GM21515 (cell line): ENCODE data around the gene PDPK1.
"Not testable (repeated sequence)": the region's sequence is repeated elsewhere in the genome, so short reads cannot be mapped to it uniquely, and the experiment has no call there.

Experiments
- ATAC-seq: cut with Tn5 transposase; IDR thresholded peaks from one replicate; pipeline ENCODE4 v1.9.1; 2021; ENCODE audit not compliant: unreplicated experiment

Gene PDPK1

DNA sequence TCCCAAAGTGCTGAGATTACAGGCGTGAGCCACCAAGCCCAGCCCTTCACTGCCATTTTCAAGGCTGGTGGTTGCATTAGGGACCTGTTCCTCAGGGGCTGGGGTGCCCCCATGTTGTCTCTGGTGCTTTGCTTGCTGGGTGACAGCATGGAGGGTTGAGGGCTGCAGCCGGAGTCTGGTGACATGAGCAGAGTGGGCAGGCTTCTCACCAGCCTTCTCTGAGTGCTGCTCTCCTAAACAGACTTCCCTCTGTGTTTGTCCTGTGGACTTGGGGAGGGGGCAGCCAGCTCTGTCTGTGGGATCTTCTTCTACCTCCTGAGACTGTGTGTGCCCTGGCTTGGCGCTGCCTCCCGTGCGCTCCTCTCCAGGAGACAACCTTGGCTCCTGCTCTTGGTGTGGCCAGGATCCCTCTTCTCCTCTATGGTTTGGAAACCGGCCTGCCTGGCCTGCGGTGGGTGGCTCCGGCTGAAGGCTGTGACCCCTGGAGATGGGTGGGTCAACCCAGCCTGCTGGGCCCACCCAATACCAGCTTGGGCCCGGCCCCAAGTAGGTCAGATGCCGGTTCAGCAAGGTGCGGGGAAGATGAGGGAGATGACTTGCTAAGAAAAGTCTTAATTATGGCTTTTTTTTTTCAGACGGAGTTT is 72.1 kb downstream of the PDPK1 start:
- ATAC-seq, result no peak

DNA sequence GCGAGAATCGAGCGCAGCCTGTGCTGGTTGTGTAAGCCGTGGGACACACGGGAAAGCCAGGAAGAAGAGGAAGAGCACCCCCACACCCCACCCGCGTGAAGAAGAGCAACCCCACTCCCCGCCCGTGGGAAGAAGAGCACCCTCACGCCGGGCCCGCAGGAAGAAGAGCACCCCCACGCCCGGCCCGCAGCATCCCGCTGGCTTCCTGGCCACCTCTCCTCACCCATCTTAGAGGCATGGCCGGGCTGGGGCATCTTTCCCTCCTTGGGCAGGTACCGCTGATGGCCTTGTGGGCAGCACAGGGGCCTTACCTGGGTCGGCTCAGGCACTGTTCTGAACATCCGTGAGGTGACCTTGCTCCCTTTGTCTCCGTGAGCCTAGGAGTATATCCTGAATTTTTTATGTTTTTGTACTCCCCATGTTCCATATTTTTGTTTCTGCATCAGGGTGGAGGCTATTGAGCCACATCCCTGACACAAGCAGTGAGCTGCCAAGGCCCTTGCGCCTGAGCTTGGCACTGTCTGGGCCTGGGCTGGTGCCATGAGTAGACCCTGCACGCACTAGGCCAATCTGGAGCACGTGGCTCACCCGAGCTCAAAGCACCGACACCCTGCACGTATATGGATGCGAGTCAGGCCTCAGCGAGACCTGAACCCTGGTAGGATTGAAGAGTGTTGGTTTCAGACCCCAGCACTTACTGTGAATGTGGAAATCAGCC is 73.1 kb downstream of the PDPK1 start:
- ATAC-seq, result no peak

DNA sequence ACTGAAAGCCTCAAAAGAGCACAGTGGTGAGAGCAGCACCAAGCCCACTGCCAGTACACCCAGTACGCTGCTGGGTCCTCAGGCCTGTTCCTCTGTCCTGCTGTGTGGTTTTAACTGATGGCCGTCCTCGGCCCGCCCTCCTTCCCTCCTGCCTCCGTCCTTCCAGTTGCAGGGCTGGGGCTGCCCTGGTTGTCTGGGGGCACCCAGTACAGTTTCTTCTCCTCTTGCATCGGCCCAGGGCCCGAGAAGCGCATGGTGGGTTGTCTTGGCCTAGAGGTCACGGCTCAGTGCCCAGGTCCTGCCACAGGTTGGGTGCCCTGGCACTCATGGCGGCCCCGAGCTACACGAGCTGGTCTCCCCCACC is 73.7 kb downstream of the PDPK1 start:
- no peak for ATAC-seq

DNA sequence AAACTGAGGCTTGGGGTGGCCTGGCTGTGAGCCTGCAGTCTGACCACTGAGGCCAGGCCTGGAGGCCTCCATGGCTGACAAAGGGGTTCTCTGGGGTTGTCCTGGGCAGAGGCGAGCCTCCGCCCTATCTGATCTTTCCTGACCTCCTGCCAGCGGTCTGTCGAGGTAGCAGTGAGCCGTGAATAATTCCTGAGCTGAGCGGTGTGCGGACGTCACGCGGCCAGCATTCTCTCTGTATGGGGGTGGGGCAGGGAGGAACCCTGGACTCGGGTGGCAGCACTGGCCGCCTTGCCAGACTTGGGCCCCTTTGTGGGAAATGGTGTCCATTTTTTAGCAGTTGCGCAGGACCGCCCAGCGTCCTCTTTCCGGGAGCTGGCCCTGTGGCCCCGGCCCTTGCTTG is 74.1 kb downstream of the PDPK1 start:
- ATAC-seq, result not testable (repeated sequence)

DNA sequence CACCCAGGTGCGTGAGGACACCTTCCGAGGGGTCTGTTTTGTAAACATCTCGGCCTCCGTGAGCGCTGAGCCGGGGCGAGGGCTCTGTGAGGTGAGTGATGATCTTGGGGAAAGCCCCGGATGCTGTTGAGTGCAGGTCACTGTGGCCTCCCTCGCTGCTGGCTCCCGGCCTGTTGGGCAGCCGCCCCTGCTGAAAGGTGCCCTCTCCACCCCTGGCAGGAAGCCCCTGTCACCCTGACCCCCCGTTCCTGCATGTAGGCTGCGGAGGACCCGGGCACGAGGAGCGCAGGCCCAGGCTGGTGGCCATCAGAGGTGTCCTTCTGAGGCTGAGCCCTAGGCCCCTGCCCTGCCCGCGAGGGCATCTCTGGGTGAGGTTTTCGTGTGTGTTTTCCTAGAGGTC is 75.4 kb downstream of the PDPK1 start:
- not testable (repeated sequence) for ATAC-seq

DNA sequence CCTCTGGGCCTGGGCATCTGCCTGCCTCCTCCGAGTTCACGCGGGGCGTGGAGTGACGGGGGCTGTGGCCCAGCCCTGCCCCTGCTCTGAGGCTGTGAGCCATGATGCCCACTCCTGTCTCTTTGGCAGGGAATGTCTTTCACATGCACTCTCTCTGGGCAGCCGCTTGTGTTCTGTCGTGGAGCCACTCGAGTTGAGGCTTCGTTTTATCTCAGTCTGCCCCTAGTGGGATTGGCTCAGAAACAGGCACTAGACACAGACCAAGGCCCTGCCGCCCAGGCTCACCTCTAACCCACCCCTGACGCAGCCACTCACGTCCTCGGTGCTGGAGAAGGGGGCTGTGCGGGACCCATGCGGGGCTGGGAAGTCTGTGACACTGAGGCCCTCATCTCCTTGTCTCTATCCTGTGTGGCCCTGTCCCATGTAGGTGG is 77.0 kb downstream of the PDPK1 start:
- no peak for ATAC-seq

- ATAC-seq, result not testable (repeated sequence)
Measured at GRCh38 chr16:2618964-2619363, 81.1 kb downstream of the PDPK1 start.

- not testable (repeated sequence) for ATAC-seq
Measured at GRCh38 chr16:2619628-2620027, 81.8 kb downstream of the PDPK1 start.

DNA sequence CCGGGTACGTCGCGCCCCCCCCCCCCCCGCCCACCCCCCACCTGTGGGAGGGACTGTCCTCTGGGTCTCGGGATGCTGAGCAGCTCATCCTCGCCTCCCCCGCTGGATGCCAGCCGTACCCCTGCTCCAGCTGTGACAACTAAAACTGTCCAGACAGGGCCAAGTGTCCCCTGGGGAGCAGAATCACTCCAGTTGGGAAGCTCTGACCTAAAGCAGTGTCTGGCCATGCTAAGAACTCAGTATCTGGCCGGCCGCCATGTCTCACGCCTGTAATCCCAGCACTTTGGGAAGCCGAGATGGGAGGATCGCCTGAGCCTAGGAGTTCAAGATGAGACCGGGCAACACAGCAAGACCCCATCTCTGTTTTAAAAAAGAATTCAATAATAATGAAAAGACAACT is 83.0 kb downstream of the PDPK1 start:
- ATAC-seq, result not testable (repeated sequence)

DNA sequence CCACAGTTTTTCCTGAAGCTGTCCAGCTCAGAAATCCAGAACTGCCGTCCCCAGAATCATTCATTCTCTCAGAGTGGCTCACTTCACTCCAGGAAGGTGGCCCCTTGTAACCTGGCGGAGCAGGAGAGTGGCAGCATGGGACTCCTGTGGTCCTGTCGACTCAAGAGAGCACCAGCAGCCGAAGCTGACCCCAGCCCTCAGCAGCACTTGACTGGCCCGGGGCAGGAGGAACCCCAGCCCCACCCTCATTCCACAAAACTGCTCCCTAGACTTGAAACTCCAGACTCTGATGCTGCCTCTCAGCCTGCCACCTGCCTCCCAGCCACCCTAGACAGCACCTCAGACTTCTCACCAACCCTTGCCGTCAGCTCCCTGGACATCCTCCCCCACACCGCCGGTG is 83.6 kb downstream of the PDPK1 start:
- ATAC-seq, result not testable (repeated sequence)

DNA sequence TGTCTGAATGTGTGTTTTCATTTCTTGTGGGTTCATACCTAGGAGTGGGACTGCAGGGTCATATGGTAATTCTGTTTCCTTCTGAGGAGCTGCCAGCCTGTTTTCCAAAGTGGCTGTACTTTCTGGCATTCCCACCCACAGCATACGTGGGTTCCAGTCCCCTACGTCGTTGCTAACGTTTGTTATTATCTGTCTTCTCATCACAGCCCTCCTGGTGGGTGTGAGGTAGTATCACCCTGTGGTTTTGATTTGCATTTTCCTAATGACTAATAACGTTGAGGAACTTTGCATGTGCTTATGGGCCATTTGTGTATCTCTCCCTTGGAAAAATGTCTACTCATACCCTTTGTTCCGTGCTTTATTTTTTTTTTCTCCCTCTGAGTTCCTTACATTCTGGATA is 89.3 kb downstream of the PDPK1 start:
- not testable (repeated sequence) for ATAC-seq

- ATAC-seq, result not testable (repeated sequence)
Measured at GRCh38 chr16:2631203-2631602, 93.4 kb downstream of the PDPK1 start.

GRCh38 chr16:2632291-2632690 is 94.5 kb downstream of the PDPK1 start:
- not testable (repeated sequence) for ATAC-seq

DNA sequence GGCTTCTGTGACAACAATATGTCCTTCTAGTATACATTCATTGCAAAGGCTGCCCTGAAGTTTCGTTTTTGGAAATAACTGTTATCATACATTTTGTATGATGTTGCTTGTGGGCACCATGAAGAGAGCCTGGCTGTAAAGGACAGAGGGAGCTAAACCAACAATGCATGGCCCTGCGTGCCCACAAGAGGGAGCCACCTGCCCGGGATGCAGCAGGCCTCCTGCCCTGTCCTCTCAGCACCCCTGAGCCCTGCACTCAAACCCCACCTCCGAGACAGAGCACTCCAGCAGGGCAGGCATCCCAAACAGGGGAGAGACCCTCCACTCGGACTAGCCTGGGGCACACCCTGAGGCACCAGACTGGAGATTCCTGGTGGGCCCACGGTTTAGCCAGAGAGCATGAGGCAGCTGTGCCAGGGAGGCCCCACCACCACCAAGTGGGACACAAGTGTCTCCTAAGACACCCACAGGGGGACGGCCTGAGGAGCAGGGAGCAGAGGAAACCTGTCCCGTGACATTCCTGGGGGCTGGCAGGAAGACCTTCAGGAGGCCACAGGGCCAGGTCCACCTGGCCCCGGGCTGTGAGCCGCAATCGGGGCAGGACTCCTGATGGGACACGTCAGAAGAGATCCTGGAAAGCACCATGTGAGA is 101.4 kb downstream of the PDPK1 start:
- peak; percentile 46 for ATAC-seq

- peak; percentile 24 for ATAC-seq
Measured at GRCh38 chr16:2639722-2640072, 101.9 kb downstream of the PDPK1 start.

GRCh38 chr16:2642561-2642960 is 104.7 kb downstream of the PDPK1 start:
- ATAC-seq, result not testable (repeated sequence)

GRCh38 chr16:2644754-2645453 is 107.1 kb downstream of the PDPK1 start:
- ATAC-seq, result not testable (repeated sequence)

DNA sequence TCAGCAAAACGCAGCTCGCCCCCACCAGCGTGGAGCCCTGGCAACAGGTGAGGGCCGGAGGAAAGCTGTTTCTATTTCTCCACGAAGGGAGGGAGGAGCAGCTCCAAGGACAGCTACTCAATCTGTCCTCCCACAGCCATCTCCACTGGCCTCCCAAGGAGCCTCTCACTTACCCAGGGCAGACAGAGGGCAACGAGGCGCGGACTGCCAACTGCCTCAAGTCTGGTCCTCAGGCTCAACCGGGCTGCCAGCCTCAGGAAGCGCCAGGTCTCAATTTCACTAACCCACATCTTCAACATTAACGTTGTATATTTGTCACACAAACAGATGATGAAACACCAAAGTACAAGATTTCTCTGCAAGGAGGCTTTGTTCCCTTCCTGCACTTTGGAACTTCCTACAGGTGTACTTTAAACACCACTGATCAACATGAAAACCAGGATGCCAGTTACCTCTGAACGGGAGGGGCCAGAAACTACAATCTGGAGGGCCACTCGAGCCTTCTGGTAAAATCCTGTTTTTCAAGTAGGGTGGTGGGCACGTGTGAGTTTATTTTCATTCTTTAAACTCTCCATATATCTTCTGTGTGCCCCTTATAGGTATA is 113.5 kb downstream of the PDPK1 start:
- not testable (repeated sequence) for ATAC-seq
